H9 (cell line): ENCODE data around the gene CTF1. TPM values are rescaled to one million over a fixed set of nuclear protein-coding genes. Genes with fewer than 3 reads are reported as not detected.

Experiments
- DNase-seq: peaks from one replicate; pipeline ENCODE4 v3.0.0-alpha.2; 2017
- H2AFZ ChIP-seq: one replicate; pipeline ENCODE4 v1.6.1; 2013; ENCODE audit warnings: mild to moderate bottlenecking, low read length, control low read depth, moderate library complexity
- H2AK5ac ChIP-seq: 2 replicates; pipeline ENCODE4 v1.6.1; 2013; ENCODE audit warnings: low read length, control low read depth, mixed read lengths; ENCODE audit not compliant: insufficient read length
- H2BK120ac ChIP-seq: one replicate; pipeline ENCODE4 v1.6.1; 2013; ENCODE audit warnings: low read depth, mild to moderate bottlenecking, low read length, control low read depth, inconsistent platforms; ENCODE audit not compliant: poor library complexity, severe bottlenecking
- H2BK12ac ChIP-seq: 2 replicates; pipeline ENCODE4 v1.6.1; 2013; ENCODE audit warnings: low read length, control low read depth, mixed read lengths, low read depth; ENCODE audit not compliant: insufficient read length
- H2BK15ac ChIP-seq: 2 replicates; pipeline ENCODE4 v1.6.1; 2013; ENCODE audit warnings: low read depth, low read length, control low read depth
- H2BK20ac ChIP-seq: one replicate; pipeline ENCODE4 v1.6.1; 2013; ENCODE audit warnings: low read depth, mild to moderate bottlenecking, low read length, control low read depth, inconsistent platforms; ENCODE audit not compliant: poor library complexity, severe bottlenecking
- H2BK5ac ChIP-seq: 2 replicates; pipeline ENCODE4 v1.6.1; 2013; ENCODE audit warnings: low read length, control low read depth, mixed read lengths; ENCODE audit not compliant: insufficient read length
- H3K14ac ChIP-seq: 2 replicates; pipeline ENCODE4 v1.6.1; 2013; ENCODE audit warnings: low read length, control low read depth; ENCODE audit not compliant: insufficient read depth
- H3K18ac ChIP-seq: 2 replicates; pipeline ENCODE4 v1.6.1; 2013; ENCODE audit warnings: low read depth, mild to moderate bottlenecking, mixed read lengths, low read length, control low read depth; ENCODE audit not compliant: insufficient read length
- H3K23ac ChIP-seq: 2 replicates; pipeline ENCODE4 v1.6.1; 2013; ENCODE audit warnings: low read length, control low read depth, mixed read lengths, low read depth; ENCODE audit not compliant: insufficient read length
- H3K23me2 ChIP-seq: 2 replicates; pipeline ENCODE4 v1.6.1; 2013; ENCODE audit warnings: low read depth, mild to moderate bottlenecking, mixed read lengths, low read length, control low read depth; ENCODE audit not compliant: insufficient read length, poor library complexity, severe bottlenecking
- H3K27ac ChIP-seq: 2 replicates; pipeline ENCODE4 v1.5.1; 2013; ENCODE audit warnings: low read length, control low read depth, mixed read lengths, low read depth; ENCODE audit not compliant: insufficient read length
- H3K27me3 ChIP-seq: 2 replicates; pipeline ENCODE4 v1.6.1; 2013; ENCODE audit warnings: low read length, control low read depth, inconsistent platforms; ENCODE audit not compliant: insufficient read depth
- H3K4ac ChIP-seq: 2 replicates; pipeline ENCODE4 v1.6.1; 2013; ENCODE audit warnings: low read depth, mild to moderate bottlenecking, control low read depth, inconsistent platforms, low read length, moderate library complexity
- H3K4me1 ChIP-seq: 2 replicates; pipeline ENCODE4 v1.6.1; 2013; ENCODE audit warnings: low read length, control low read depth, inconsistent platforms; ENCODE audit not compliant: insufficient read depth
- H3K4me2 ChIP-seq: 2 replicates; pipeline ENCODE4 v1.6.1; 2013; ENCODE audit warnings: low read length, control low read depth, mixed read lengths; ENCODE audit not compliant: insufficient read length, insufficient read depth
- H3K56ac ChIP-seq: 2 replicates; pipeline ENCODE4 v1.6.1; 2013; ENCODE audit warnings: low read depth, mild to moderate bottlenecking, mixed read lengths, low read length, control low read depth; ENCODE audit not compliant: insufficient read length
- H3K79me1 ChIP-seq: 2 replicates; pipeline ENCODE4 v1.6.1; 2013; ENCODE audit warnings: low read depth, mild to moderate bottlenecking, moderate library complexity, low read length, control low read depth, inconsistent platforms; ENCODE audit not compliant: insufficient read depth, poor library complexity, severe bottlenecking
- H3K79me2 ChIP-seq: 2 replicates; pipeline ENCODE4 v1.6.1; 2013; ENCODE audit warnings: low read length, control low read depth, inconsistent platforms; ENCODE audit not compliant: insufficient read depth
- H3K9ac ChIP-seq: 2 replicates; pipeline ENCODE4 v1.6.1; 2013; ENCODE audit warnings: low read length, control low read depth, mixed read lengths; ENCODE audit not compliant: insufficient read length; ENCODE audit errors: extremely low read depth
- H3K9me3 ChIP-seq: one replicate; pipeline ENCODE4 v1.6.1; 2013; ENCODE audit warnings: low read depth, low read length, inconsistent platforms; ENCODE audit not compliant: control insufficient read depth
- H3T11ph ChIP-seq: one replicate; pipeline ENCODE4 v1.6.1; 2013; ENCODE audit warnings: mild to moderate bottlenecking, low read length, control low read depth, inconsistent platforms
- H4K20me1 ChIP-seq: one replicate; pipeline ENCODE4 v1.6.1; 2013; ENCODE audit not compliant: control insufficient read depth, insufficient read length, insufficient read depth
- H4K5ac ChIP-seq: 2 replicates; pipeline ENCODE4 v1.6.1; 2013; ENCODE audit warnings: low read depth, mild to moderate bottlenecking, mixed read lengths, low read length, control low read depth; ENCODE audit not compliant: insufficient read length
- H4K8ac ChIP-seq: replicated peaks from 2 replicates; pipeline ENCODE4 v1.6.1; 2013; ENCODE audit warnings: low read length, control low read depth, mixed read lengths, low read depth; ENCODE audit not compliant: insufficient read length
- H4K91ac ChIP-seq: 2 replicates; pipeline ENCODE4 v1.6.1; 2013; ENCODE audit warnings: low read depth, mild to moderate bottlenecking, moderate library complexity, mixed read lengths, low read length, control low read depth; ENCODE audit not compliant: insufficient read length
- H3K27ac Mint-ChIP-seq, 3 experiments: 2 replicates in 2 of 3; 3 replicates in 1 of 3; pipeline ENCODE4 v1.8.0; 2020 to 2021; ENCODE audit warnings: mixed read lengths in 3 of 3, mild to moderate bottlenecking in 1 of 3, moderate library complexity in 1 of 3
- H3K27me3 Mint-ChIP-seq: 2 replicates; pipeline ENCODE4 v1.8.0; 2021; ENCODE audit warnings: low read depth, mild to moderate bottlenecking, moderate library complexity, mixed read lengths
- H3K36me3 Mint-ChIP-seq, 3 experiments: 2 replicates in 2 of 3; 3 replicates in 1 of 3; pipeline ENCODE4 v1.8.0; 2020 to 2021; ENCODE audit warnings: low read depth in 3 of 3, mixed read lengths in 3 of 3; ENCODE audit not compliant: insufficient read depth in 1 of 3
- H3K4me1 Mint-ChIP-seq, 2 experiments: 2 replicates each; pipeline ENCODE4 v1.8.0; 2020; ENCODE audit warnings: mixed read lengths in 2 of 2
- H3K4me3 Mint-ChIP-seq, 2 experiments: 2 replicates in 1 of 2; 3 replicates in 1 of 2; pipeline ENCODE4 v1.8.0; 2020 to 2021; ENCODE audit warnings: mild to moderate bottlenecking in 2 of 2, mixed read lengths in 2 of 2, moderate library complexity in 1 of 2
- H3K9me3 Mint-ChIP-seq, 2 experiments: 2 replicates in 1 of 2; 3 replicates in 1 of 2; pipeline ENCODE4 v1.8.0; 2020; ENCODE audit warnings: mild to moderate bottlenecking in 2 of 2, mixed read lengths in 2 of 2, moderate library complexity in 1 of 2
- CTCF ChIP-seq: fragments of 200-600 bp; sonication (generic); conservative IDR thresholded peaks from 3 replicates; pipeline ENCODE4 v1.8.0; 2021; ENCODE audit warnings: antibody characterized with exemption, mild to moderate bottlenecking
- WGBS: extraction: QIAGEN DNeasy Blood & Tissue Kit; methylation state at CpG from one replicate; pipeline ENCODE4 v1.1.7; 2013; ENCODE audit warnings: missing lambda C conversion rate, low lambda C conversion rate, mixed read lengths; ENCODE audit not compliant: insufficient read length; ENCODE audit errors: extremely low coverage; 5-methylcytosine and 5-hydroxymethylcytosine counted together
- total RNA-seq: library from RNA; stranded (reverse); gene quantifications from 2 replicates; pipeline ENCODE4 v1.2.1, GENCODE V29; 2021

The CTF1 gene
- total RNA-seq, 1 experiment from 2014 or later: 0.72 TPM

GRCh38 chr16:30930160-30930571 is 33.8 kb downstream of the CTF1 start:
- H4K8ac ChIP-seq: no peak overlapping the region
- no peak overlapping the region for H3K23ac ChIP-seq
- Mint-ChIP-seq H3K4me3 (no peak overlapping the region), H3K4me1 (peaks cover 9 to 24% of the 10 kb centered on the region in 2 experiments), H3K27me3 (no peaks in the 10 kb centered on the region), H3K9me3 (no peaks in the 10 kb centered on the region), H3K36me3 (peaks cover 37 to 50% (median 46%) of the 10 kb centered on the region in 3 experiments), H3K27ac (no peak overlapping the region)
- H2BK15ac ChIP-seq: no peak overlapping the region
- H3K27me3 ChIP-seq: no peaks in the 10 kb centered on the region
- H2BK12ac ChIP-seq: no peak overlapping the region
- no peak overlapping the region for H3T11ph ChIP-seq
- no peak overlapping the region for H4K91ac ChIP-seq
- H3K79me1 ChIP-seq: no peaks in the 10 kb centered on the region
- no peak overlapping the region for H2BK20ac ChIP-seq
- no peak overlapping the region for H3K4ac ChIP-seq
- whole genome bisulfite sequencing: no CpG with 5 or more reads among the region's 35 CpGs
- no peak overlapping the region for H3K27ac ChIP-seq
- no peak overlapping the region for H2AK5ac ChIP-seq
- H3K4me2 ChIP-seq: no peak overlapping the region
- H4K5ac ChIP-seq: no peak overlapping the region
- no peak overlapping the region for H2BK5ac ChIP-seq
- H3K18ac ChIP-seq: no peak overlapping the region
- H3K79me2 ChIP-seq: no peaks in the 10 kb centered on the region
- H3K56ac ChIP-seq: no peak overlapping the region
- TF ChIP-seq CTCF: no peak
- H3K14ac ChIP-seq: no peak overlapping the region
- H3K9me3 ChIP-seq: no peaks in the 10 kb centered on the region
- H3K23me2 ChIP-seq: no peaks in the 10 kb centered on the region
- H4K20me1 ChIP-seq: no peaks in the 10 kb centered on the region
- H2AFZ ChIP-seq: no peak overlapping the region
- no peak overlapping the region for H2BK120ac ChIP-seq
- H3K4me1 ChIP-seq: no peaks in the 10 kb centered on the region
- no peak overlapping the region for H3K9ac ChIP-seq
- no peak for DNase-seq
